ENCODE data around the gene FBN1.

Gene FBN1

GRCh38 chr15:48652510-48653076 is 7.1 kb upstream of the FBN1 start:
- DNase-seq (ENCODE audit: low read depth in 2 of 2) = no peak

- no peak for DNase-seq (ENCODE audit: low read depth in 2 of 2)
These were observed 5.4 kb upstream of the FBN1 start for GRCh38 chr15:48650931-48651330.

GRCh38 chr15:48647962-48648361 is 2.5 kb upstream of the FBN1 start:
- DNase-seq (ENCODE audit: low read depth in 2 of 2) = no peak

- DNase-seq (ENCODE audit: low read depth in 2 of 2) = no peak
These were observed 822 bp upstream of the FBN1 start for GRCh38 chr15:48646331-48646730.

GRCh38 chr15:48644827-48645557 is 517 bp downstream of the FBN1 start:
- DNase-seq (ENCODE audit: low read depth in 2 of 2) = no peak

- DNase-seq (ENCODE audit: low read depth in 2 of 2) = no peak
These were observed 1.1 kb downstream of the FBN1 start for GRCh38 chr15:48644467-48644826.

- no peak for DNase-seq (ENCODE audit: low read depth in 2 of 2)
These were observed 1.6 kb downstream of the FBN1 start for GRCh38 chr15:48643776-48644466.

GRCh38 chr15:48643206-48643605 is 2.3 kb downstream of the FBN1 start:
- no peak for DNase-seq (ENCODE audit: low read depth in 2 of 2)

- DNase-seq (ENCODE audit: low read depth in 2 of 2) = no peak
These were observed 2.7 kb downstream of the FBN1 start for GRCh38 chr15:48642795-48643194.

- no peak for DNase-seq (ENCODE audit: low read depth in 2 of 2)
These were observed 4.1 kb downstream of the FBN1 start for GRCh38 chr15:48641416-48641815.

- DNase-seq (ENCODE audit: low read depth in 2 of 2) = no peak
These were observed 6.5 kb downstream of the FBN1 start for GRCh38 chr15:48638963-48639362.

- DNase-seq (ENCODE audit: low read depth in 2 of 2) = no peak
These were observed 7.9 kb downstream of the FBN1 start for GRCh38 chr15:48637639-48638038.

- no peak for DNase-seq (ENCODE audit: low read depth in 2 of 2)
These were observed 9.0 kb downstream of the FBN1 start for GRCh38 chr15:48636511-48636910.

GRCh38 chr15:48634893-48635292 is 10.6 kb downstream of the FBN1 start:
- DNase-seq (ENCODE audit: low read depth in 2 of 2) = no peak

GRCh38 chr15:48634096-48634495 is 11.4 kb downstream of the FBN1 start:
- no peak for DNase-seq (ENCODE audit: low read depth in 2 of 2)

- DNase-seq (ENCODE audit: low read depth in 2 of 2) = no peak
These were observed 12.9 kb downstream of the FBN1 start for GRCh38 chr15:48632651-48633050.

GRCh38 chr15:48631176-48631770 is 14.2 kb downstream of the FBN1 start:
- DNase-seq (ENCODE audit: low read depth in 2 of 2) = no peak

GRCh38 chr15:48630245-48630644 is 15.3 kb downstream of the FBN1 start:
- DNase-seq (ENCODE audit: low read depth in 2 of 2) = no peak

- no peak for DNase-seq (ENCODE audit: low read depth in 2 of 2)
These were observed 16.7 kb downstream of the FBN1 start for GRCh38 chr15:48628832-48629231.

GRCh38 chr15:48627260-48627940 is 18.1 kb downstream of the FBN1 start:
- no peak for DNase-seq (ENCODE audit: low read depth in 2 of 2)

- DNase-seq (ENCODE audit: low read depth in 2 of 2) = no peak
These were observed 20.4 kb downstream of the FBN1 start for GRCh38 chr15:48625126-48625525.

GRCh38 chr15:48624700-48625099 is 20.8 kb downstream of the FBN1 start:
- DNase-seq (ENCODE audit: low read depth in 2 of 2) = no peak

Measured in stimulated activated CD8-positive, alpha-beta memory T cell treated with anti-CD3 and anti-CD28 coated beads, Interleukin-7, amount 100 ng/mL, for 1 hour (primary cell).